H1 (cell line): ENCODE data around the gene TACC2. TPM values are rescaled to one million over a fixed set of nuclear protein-coding genes. Genes with fewer than 3 reads are reported as not detected.

ENCODE experiments used
- BACH1 ChIP-seq: IDR thresholded peaks from 2 replicates; pipeline ENCODE4 v1.6.1; 2012; ENCODE audit warnings: low read length, improper control_type of control experiment
- CEBPB ChIP-seq: IDR thresholded peaks from 2 replicates; pipeline ENCODE4 v1.6.1; 2012; ENCODE audit warnings: low read depth, low read length
- CHD2 ChIP-seq: IDR thresholded peaks from 2 replicates; pipeline ENCODE4 v1.6.1; 2012; ENCODE audit warnings: low read length, improper control_type of control experiment
- CREB1 ChIP-seq: IDR thresholded peaks from 2 replicates; pipeline ENCODE4 v1.6.1; 2012; ENCODE audit warnings: inconsistent platforms
- CTBP2 ChIP-seq: IDR thresholded peaks from 2 replicates; pipeline ENCODE4 v1.7.0; 2011; ENCODE audit warnings: borderline replicate concordance, mild to moderate bottlenecking, moderate library complexity, mixed read lengths, low read length; ENCODE audit not compliant: insufficient read depth, insufficient read length
- CTCF ChIP-seq, 3 experiments: IDR thresholded peaks; 1 replicate in 2 of 3; 2 replicates in 1 of 3; pipeline versions ENCODE4 v1.5.1 to v1.6.1; 2011; ENCODE audit warnings: low read length in 3 of 3, mild to moderate bottlenecking in 3 of 3, inconsistent platforms in 2 of 3, low read depth in 1 of 3, moderate library complexity in 1 of 3; ENCODE audit not compliant: insufficient read depth in 1 of 3; ENCODE audit errors: control extremely low read depth in 1 of 3
- EP300 ChIP-seq, 2 experiments: IDR thresholded peaks; 1 replicate in 1 of 2; 2 replicates in 1 of 2; pipeline ENCODE4 v1.6.1; 2011 to 2012; ENCODE audit warnings: low read depth in 2 of 2, low read length in 2 of 2, mild to moderate bottlenecking in 2 of 2, borderline replicate concordance in 1 of 2, inconsistent platforms in 1 of 2, moderate library complexity in 1 of 2
- EZH2 ChIP-seq: fragments of 200-600 bp; sonication (generic); IDR thresholded peaks from 2 replicates; pipeline ENCODE4 v1.7.1; 2012; ENCODE audit warnings: low read depth, mild to moderate bottlenecking, moderate library complexity, low read length, inconsistent platforms; ENCODE audit not compliant: severe bottlenecking
- GTF2F1 ChIP-seq: IDR thresholded peaks from 2 replicates; pipeline ENCODE4 v1.6.1; 2012; ENCODE audit warnings: low read depth, low read length, improper control_type of control experiment, borderline replicate concordance
- HDAC6 ChIP-seq: IDR thresholded peaks from one replicate; pipeline ENCODE4 v1.7.1; 2012; ENCODE audit warnings: low read depth, mild to moderate bottlenecking, inconsistent platforms, low read length, moderate library complexity
- JUN ChIP-seq: IDR thresholded peaks from 2 replicates; pipeline ENCODE4 v1.6.1; 2011; ENCODE audit warnings: low read depth, mild to moderate bottlenecking, improper control_type of control experiment, low read length
- JUND ChIP-seq: IDR thresholded peaks from 2 replicates; pipeline ENCODE4 v1.6.1; 2011; ENCODE audit warnings: mild to moderate bottlenecking, improper control_type of control experiment, low read length
- MAFK ChIP-seq: IDR thresholded peaks from 2 replicates; pipeline ENCODE4 v1.6.1; 2012; ENCODE audit warnings: low read depth, mild to moderate bottlenecking, improper control_type of control experiment, low read length
- NANOG ChIP-seq: IDR thresholded peaks from 2 replicates; pipeline ENCODE4 v1.6.1; 2011; ENCODE audit warnings: low read length, low read depth, mild to moderate bottlenecking, inconsistent platforms; ENCODE audit not compliant: insufficient read depth, poor library complexity, severe bottlenecking
- PHF8 ChIP-seq: fragments of 200-600 bp; sonication (generic); conservative IDR thresholded peaks from 2 replicates; pipeline ENCODE4 v1.7.1; 2012; ENCODE audit warnings: low read depth, mild to moderate bottlenecking, inconsistent platforms, low read length, moderate library complexity
- POLR2A ChIP-seq, 2 experiments: IDR thresholded peaks; 1 replicate in 1 of 2; 2 replicates in 1 of 2; pipeline ENCODE4 v1.6.1; 2011; ENCODE audit warnings: low read depth in 2 of 2, low read length in 2 of 2, mild to moderate bottlenecking in 2 of 2; ENCODE audit errors: control extremely low read depth in 1 of 2
- POLR2AphosphoS5 ChIP-seq: IDR thresholded peaks from 2 replicates; pipeline ENCODE4 v1.6.1; 2011; ENCODE audit warnings: low read depth, low read length
- RXRA ChIP-seq: IDR thresholded peaks from 2 replicates; pipeline ENCODE4 v1.6.1; 2011; ENCODE audit warnings: low read depth, mild to moderate bottlenecking, low read length, moderate library complexity; ENCODE audit not compliant: insufficient read depth
- SP1 ChIP-seq: IDR thresholded peaks from 2 replicates; pipeline ENCODE4 v1.6.1; 2011; ENCODE audit warnings: low read depth, low read length
- TBP ChIP-seq: IDR thresholded peaks from 2 replicates; pipeline ENCODE4 v1.6.1; 2011; ENCODE audit warnings: low read depth, low read length, improper control_type of control experiment
- TEAD4 ChIP-seq: IDR thresholded peaks from 2 replicates; pipeline ENCODE4 v1.6.1; 2012; ENCODE audit warnings: low read depth, low read length, inconsistent platforms, mixed read lengths
- USF2 ChIP-seq: IDR thresholded peaks from 2 replicates; pipeline ENCODE4 v1.6.1; 2011; ENCODE audit warnings: low read length, improper control_type of control experiment
- ZNF274 ChIP-seq: IDR thresholded peaks from 2 replicates; pipeline ENCODE4 v1.7.0; 2012; ENCODE audit warnings: low read length, borderline replicate concordance; ENCODE audit errors: extremely low read depth
- polyA plus RNA-seq, 7 experiments: library from polyadenylated mRNA; depleted of rRNA in 3 of 7; stranded (reverse) in 5 of 7; unstranded in 2 of 7; fragments of >200 nt in 5 of 7; fragments of 200-250 nt in 2 of 7; gene quantifications; 1 replicate in 5 of 7; 2 replicates in 1 of 7; 4 replicates in 1 of 7; pipeline versions ENCODE4 v1.2.1 to v1.2.3, GENCODE V29; 2011 to 2013; ENCODE audit warnings: missing spikeins in 2 of 7, mixed read lengths in 2 of 7
- total RNA-seq: library from RNA; stranded (reverse); fragmentation: NEBNext Ultra II Directional; extraction: Animal tissue kit (Norgen Biotek cat#: 25700); gene quantifications from 2 replicates; pipeline ENCODE4 v1.2.1, GENCODE V29; 2021

TACC2 gene
- total and polyA plus RNA-seq, 2 of the 8 experiments (the other 6 are each of a cell fraction or from before 2014, with no cell fraction given), result 21.2 to 46.6 TPM

GRCh38 chr10:122142641-122143237 is 153.8 kb downstream of the TACC2 start (continued):
- TF ChIP-seq CTCF (IDR thresholded peaks at IDR 0.05; ENCODE audit: control extremely low read depth in 1 of 3, insufficient read depth in 1 of 3, low read depth in 1 of 3, low read length in 3 of 3) (peak; percentile 85 to 97 (median 91)), CHD2 (no peak), CTBP2 (no peak), TBP (no peak), USF2 (no peak), JUND (0 out of 2 replicates have a peak, but pooled peaks have one; percentile 27), RXRA (no peak), CEBPB (no peak), PHF8 (no peak), POLR2AphosphoS5 (no peak), NANOG (no peak), EZH2 (no peak), GTF2F1 (no peak), HDAC6 (no peak), CREB1 (no peak), JUN (no peak), BACH1 (peak; percentile 57; the same call in 1 of the 2 replicates), TEAD4 (no peak), POLR2A (IDR thresholded peaks at IDR 0.05; ENCODE audit: control extremely low read depth in 1 of 2, low read depth in 2 of 2, low read length in 2 of 2) (no peak), EP300 (IDR thresholded peaks at IDR 0.05; ENCODE audit: borderline replicate concordance in 1 of 2, low read depth in 2 of 2, low read length in 2 of 2) (peak in 1 of 2 experiments; percentile 19; a peak in 1 of 3 replicates), SP1 (no peak), MAFK (no peak), ZNF274 (no peak)
